GM21526 (cell line): ENCODE results near the gene ACACB.
A peak's percentile ranks its signal among the peaks of the same experiment; 100 is the strongest.
"Not testable (repeated sequence)": the region's sequence is repeated elsewhere in the genome, so short reads cannot be mapped to it uniquely, and the experiment has no call there.

Source experiments
- ATAC-seq: cut with Tn5 transposase; IDR thresholded peaks from one replicate; pipeline ENCODE4 v1.9.1; 2021; ENCODE audit warnings: moderate library complexity; ENCODE audit not compliant: unreplicated experiment, low FRiP score

The ACACB gene

GRCh38 chr12:109139360-109139759 is 23.0 kb downstream of the ACACB start:
- ATAC-seq = no peak

GRCh38 chr12:109139791-109140190 is 23.4 kb downstream of the ACACB start:
- ATAC-seq = no peak

- no peak for ATAC-seq
These were observed 24.2 kb downstream of the ACACB start for GRCh38 chr12:109140560-109140959.

- no peak for ATAC-seq
These were observed 27.8 kb downstream of the ACACB start for GRCh38 chr12:109144224-109144623.

GRCh38 chr12:109147126-109147525 is 30.7 kb downstream of the ACACB start:
- not testable (repeated sequence) for ATAC-seq

GRCh38 chr12:109147954-109148353 is 31.6 kb downstream of the ACACB start:
- ATAC-seq = no peak

- ATAC-seq = no peak
These were observed 33.8 kb downstream of the ACACB start for GRCh38 chr12:109150124-109150640.

- no peak for ATAC-seq
These were observed 35.1 kb downstream of the ACACB start for GRCh38 chr12:109151457-109151856.

GRCh38 chr12:109153821-109154441 is 37.5 kb downstream of the ACACB start:
- ATAC-seq = no peak

- peak; percentile 79 for ATAC-seq
These were observed 38.4 kb downstream of the ACACB start for GRCh38 chr12:109154451-109155438.

- no peak for ATAC-seq
These were observed 39.6 kb downstream of the ACACB start for GRCh38 chr12:109156036-109156435.

- ATAC-seq = no peak
These were observed 40.2 kb downstream of the ACACB start for GRCh38 chr12:109156586-109156985.

GRCh38 chr12:109157986-109158385 is 41.6 kb downstream of the ACACB start:
- no peak for ATAC-seq

GRCh38 chr12:109160433-109160832 is 44.0 kb downstream of the ACACB start:
- ATAC-seq = no peak

GRCh38 chr12:109160873-109161272 is 44.5 kb downstream of the ACACB start:
- no peak for ATAC-seq

- no peak for ATAC-seq
These were observed 46.2 kb downstream of the ACACB start for GRCh38 chr12:109162551-109162950.

GRCh38 chr12:109163167-109163566 is 46.8 kb downstream of the ACACB start:
- ATAC-seq = no peak

- ATAC-seq = no peak
These were observed 49.2 kb downstream of the ACACB start for GRCh38 chr12:109165599-109165998.

GRCh38 chr12:109166371-109166770 is 50.0 kb downstream of the ACACB start:
- ATAC-seq = no peak

- no peak for ATAC-seq
These were observed 51.4 kb downstream of the ACACB start for GRCh38 chr12:109167781-109168180.

- ATAC-seq = no peak
These were observed 52.9 kb downstream of the ACACB start for GRCh38 chr12:109169262-109169661.
